ENCODE measurements around the gene AUTS2. TPM values are rescaled to one million over a fixed set of nuclear protein-coding genes. Genes with fewer than 3 reads are reported as not detected.

Gene AUTS2
- total RNA-seq, 1 donor from 2014 or later: 9.9 TPM

- no peak for DNase-seq (ENCODE audit: low read depth)
- no peak overlapping the region for H3K4me3 ChIP-seq (ENCODE audit: low read depth, low read length)
- TF ChIP-seq CTCF (IDR thresholded peaks at IDR 0.05; ENCODE audit: insufficient read depth, low read length, poor library complexity, severe bottlenecking): no peak
- no peaks in the 10 kb centered on the region for H3K36me3 ChIP-seq (ENCODE audit: control insufficient read depth, insufficient read depth, low read length)
- H3K27me3 ChIP-seq (ENCODE audit: control insufficient read depth, insufficient read depth, low read length): no peaks in the 10 kb centered on the region
Measured at GRCh38 chr7:70654146-70654545, 1055.9 kb downstream of the AUTS2 start.

GRCh38 chr7:70654979-70655378, 1056.7 kb downstream of the AUTS2 start:
- H3K27me3 ChIP-seq (ENCODE audit: control insufficient read depth, insufficient read depth, low read length): no peaks in the 10 kb centered on the region
- no peak for DNase-seq (ENCODE audit: low read depth)
- no peaks in the 10 kb centered on the region for H3K36me3 ChIP-seq (ENCODE audit: control insufficient read depth, insufficient read depth, low read length)
- no peak for TF ChIP-seq CTCF (IDR thresholded peaks at IDR 0.05; ENCODE audit: insufficient read depth, low read length, poor library complexity, severe bottlenecking)
- H3K4me3 ChIP-seq (ENCODE audit: low read depth, low read length): no peak overlapping the region

- Histone ChIP-seq H3K27me3 (ENCODE audit: control insufficient read depth, insufficient read depth, low read length) (no peaks in the 10 kb centered on the region), H3K4me3 (ENCODE audit: low read depth, low read length) (no peak overlapping the region), H3K36me3 (ENCODE audit: control insufficient read depth, insufficient read depth, low read length) (no peaks in the 10 kb centered on the region)
- no peak for DNase-seq (ENCODE audit: low read depth)
- no peak for TF ChIP-seq CTCF (IDR thresholded peaks at IDR 0.05; ENCODE audit: insufficient read depth, low read length, poor library complexity, severe bottlenecking)
Measured at GRCh38 chr7:70655694-70656093, 1057.4 kb downstream of the AUTS2 start.

- no peaks in the 10 kb centered on the region for H3K36me3 ChIP-seq (ENCODE audit: control insufficient read depth, insufficient read depth, low read length)
- DNase-seq (ENCODE audit: low read depth): no peak
- H3K27me3 ChIP-seq (ENCODE audit: control insufficient read depth, insufficient read depth, low read length): no peaks in the 10 kb centered on the region
- H3K4me3 ChIP-seq (ENCODE audit: low read depth, low read length): no peak overlapping the region
- no peak for TF ChIP-seq CTCF (IDR thresholded peaks at IDR 0.05; ENCODE audit: insufficient read depth, low read length, poor library complexity, severe bottlenecking)
Measured at GRCh38 chr7:70657571-70657970, 1059.3 kb downstream of the AUTS2 start.

- Histone ChIP-seq H3K27me3 (ENCODE audit: control insufficient read depth, insufficient read depth, low read length) (no peaks in the 10 kb centered on the region), H3K36me3 (ENCODE audit: control insufficient read depth, insufficient read depth, low read length) (no peaks in the 10 kb centered on the region), H3K4me3 (ENCODE audit: low read depth, low read length) (no peak overlapping the region)
- no peak for TF ChIP-seq CTCF (IDR thresholded peaks at IDR 0.05; ENCODE audit: insufficient read depth, low read length, poor library complexity, severe bottlenecking)
- no peak for DNase-seq (ENCODE audit: low read depth)
Measured at GRCh38 chr7:70657989-70658632, 1059.8 kb downstream of the AUTS2 start.

GRCh38 chr7:70659263-70659662, 1061.0 kb downstream of the AUTS2 start:
- no peaks in the 10 kb centered on the region for H3K36me3 ChIP-seq (ENCODE audit: control insufficient read depth, insufficient read depth, low read length)
- TF ChIP-seq CTCF (IDR thresholded peaks at IDR 0.05; ENCODE audit: insufficient read depth, low read length, poor library complexity, severe bottlenecking): no peak
- no peaks in the 10 kb centered on the region for H3K27me3 ChIP-seq (ENCODE audit: control insufficient read depth, insufficient read depth, low read length)
- no peak for DNase-seq (ENCODE audit: low read depth)
- H3K4me3 ChIP-seq (ENCODE audit: low read depth, low read length): no peak overlapping the region

Data from kidney epithelial cell (primary cell).